Stimulated activated CD4-positive, alpha-beta T cell treated with anti-CD3 and anti-CD28 coated beads, TNF-alpha, amount 100 ng/mL, for 48 hours (primary cell): Measurements from ENCODE around the gene OPCML.

Experiments used
- DNase-seq, 3 donors: peaks; one replicate each; pipeline ENCODE4 v3.0.0-alpha.2; 2020; ENCODE audit warnings: low read depth in 3 of 3

The OPCML gene

GRCh38 chr11:133361689-133361994 lies 170.7 kb downstream of the OPCML start:
- no peak for DNase-seq

- DNase-seq = no peak
Measured at GRCh38 chr11:133360860-133361688, 171.2 kb downstream of the OPCML start.

- DNase-seq = no peak
Measured at GRCh38 chr11:133355095-133355494, 177.2 kb downstream of the OPCML start.

GRCh38 chr11:133354069-133354468 lies 178.2 kb downstream of the OPCML start:
- no peak for DNase-seq

- no peak for DNase-seq
Measured at GRCh38 chr11:133350045-133350444, 182.3 kb downstream of the OPCML start.

- DNase-seq = no peak
Measured at GRCh38 chr11:133347988-133348387, 184.3 kb downstream of the OPCML start.

- no peak for DNase-seq
Measured at GRCh38 chr11:133346137-133346536, 186.2 kb downstream of the OPCML start.

- DNase-seq = no peak
Measured at GRCh38 chr11:133343951-133344350, 188.3 kb downstream of the OPCML start.

- no peak for DNase-seq
Measured at GRCh38 chr11:133339495-133340140, 192.7 kb downstream of the OPCML start.

- no peak for DNase-seq
Measured at GRCh38 chr11:133338588-133338987, 193.7 kb downstream of the OPCML start.

GRCh38 chr11:133337951-133338418 lies 194.3 kb downstream of the OPCML start:
- no peak for DNase-seq

GRCh38 chr11:133337193-133337592 lies 195.1 kb downstream of the OPCML start:
- no peak for DNase-seq

GRCh38 chr11:133331031-133331430 lies 201.3 kb downstream of the OPCML start:
- DNase-seq = no peak

- DNase-seq = no peak
Measured at GRCh38 chr11:133326849-133327248, 205.5 kb downstream of the OPCML start.

- no peak for DNase-seq
Measured at GRCh38 chr11:133326332-133326731, 206.0 kb downstream of the OPCML start.

- no peak for DNase-seq
Measured at GRCh38 chr11:133325711-133326110, 206.6 kb downstream of the OPCML start.

GRCh38 chr11:133323354-133323753 lies 208.9 kb downstream of the OPCML start:
- no peak for DNase-seq

GRCh38 chr11:133318221-133318620 lies 214.1 kb downstream of the OPCML start:
- DNase-seq = no peak

- DNase-seq = no peak
Measured at GRCh38 chr11:133311230-133311629, 221.1 kb downstream of the OPCML start.

- no peak for DNase-seq
Measured at GRCh38 chr11:133306019-133306418, 226.3 kb downstream of the OPCML start.

- no peak for DNase-seq
Measured at GRCh38 chr11:133305208-133305956, 226.9 kb downstream of the OPCML start.

- DNase-seq = no peak
Measured at GRCh38 chr11:133303262-133303661, 229.0 kb downstream of the OPCML start.

- DNase-seq = no peak
Measured at GRCh38 chr11:133302056-133302455, 230.2 kb downstream of the OPCML start.
